K562 (cell line): ENCODE data around the gene NCMAP. TPM values are rescaled to one million over a fixed set of nuclear protein-coding genes. Genes with fewer than 3 reads are reported as not detected.

Source experiments
- EZH2 ChIP-seq: IDR thresholded peaks from 2 replicates; pipeline ENCODE4 v1.6.1; 2012; ENCODE audit warnings: low read depth, mild to moderate bottlenecking, inconsistent platforms, low read length, borderline replicate concordance
- JUND ChIP-seq, 2 experiments: IDR thresholded peaks; 2 replicates in 1 of 2; 3 replicates in 1 of 2; pipeline ENCODE4 v1.6.1; 2011; ENCODE audit warnings: borderline replicate concordance in 2 of 2, low read depth in 2 of 2, low read length in 2 of 2, improper control_type of control experiment in 1 of 2, missing biosample characterization in 1 of 2, missing genetic modification characterization in 1 of 2, missing genetic modification reagents in 1 of 2
- MGA ChIP-seq: fragments of 450-650 bp; IDR thresholded peaks from 2 replicates; pipeline ENCODE4 v1.6.1; 2016; ENCODE audit warnings: mild to moderate bottlenecking, moderate library complexity
- polyA plus RNA-seq, 8 experiments: library from polyadenylated mRNA; depleted of rRNA in 4 of 8; stranded (reverse) in 5 of 8; unstranded in 3 of 8; fragments of >200 nt; fragmentation: Nextera tagmentation in 2 of 8; fragmentation: Illumina TruSeq in 1 of 8; extraction: Ambion mirVana in 2 of 8; extraction: Trizol in 1 of 8; gene quantifications; 2 replicates each; pipeline versions ENCODE4 v1.2.1 to v1.2.3, GENCODE V29; 2011 to 2014; ENCODE audit warnings: inconsistent platforms in 1 of 8, missing spikeins in 1 of 8
- total RNA-seq, 7 experiments: library from RNA; depleted of rRNA in 6 of 7; stranded (reverse); fragments of >200 nt in 6 of 7; fragmentation: Illumina TruSeq in 2 of 7; extraction: Trizol in 2 of 7; gene quantifications; 2 replicates each; pipeline versions ENCODE4 v1.2.1 to v1.2.3, GENCODE V29; 2011 to 2021; ENCODE audit warnings: low replicate concordance in 1 of 7
- TF ChIP-seq, protein P1 (sequence below), 2 experiments: fragments of 450-650 bp; IDR thresholded peaks; 2 replicates each; pipeline ENCODE4 v1.6.1; 2016; ENCODE audit warnings: mild to moderate bottlenecking in 2 of 2, borderline replicate concordance in 1 of 2, low read depth in 1 of 2, moderate library complexity in 1 of 2

Gene NCMAP
- total and polyA plus RNA-seq, 9 of the 15 experiments (the other 6 are each of a cell fraction or from before 2014, with no cell fraction given), result 0.03 TPM; not detected in 8

GRCh38 chr1:24535021-24535424, 20.9 kb upstream of the NCMAP start (continued):
- TF ChIP-seq, protein P1, sequence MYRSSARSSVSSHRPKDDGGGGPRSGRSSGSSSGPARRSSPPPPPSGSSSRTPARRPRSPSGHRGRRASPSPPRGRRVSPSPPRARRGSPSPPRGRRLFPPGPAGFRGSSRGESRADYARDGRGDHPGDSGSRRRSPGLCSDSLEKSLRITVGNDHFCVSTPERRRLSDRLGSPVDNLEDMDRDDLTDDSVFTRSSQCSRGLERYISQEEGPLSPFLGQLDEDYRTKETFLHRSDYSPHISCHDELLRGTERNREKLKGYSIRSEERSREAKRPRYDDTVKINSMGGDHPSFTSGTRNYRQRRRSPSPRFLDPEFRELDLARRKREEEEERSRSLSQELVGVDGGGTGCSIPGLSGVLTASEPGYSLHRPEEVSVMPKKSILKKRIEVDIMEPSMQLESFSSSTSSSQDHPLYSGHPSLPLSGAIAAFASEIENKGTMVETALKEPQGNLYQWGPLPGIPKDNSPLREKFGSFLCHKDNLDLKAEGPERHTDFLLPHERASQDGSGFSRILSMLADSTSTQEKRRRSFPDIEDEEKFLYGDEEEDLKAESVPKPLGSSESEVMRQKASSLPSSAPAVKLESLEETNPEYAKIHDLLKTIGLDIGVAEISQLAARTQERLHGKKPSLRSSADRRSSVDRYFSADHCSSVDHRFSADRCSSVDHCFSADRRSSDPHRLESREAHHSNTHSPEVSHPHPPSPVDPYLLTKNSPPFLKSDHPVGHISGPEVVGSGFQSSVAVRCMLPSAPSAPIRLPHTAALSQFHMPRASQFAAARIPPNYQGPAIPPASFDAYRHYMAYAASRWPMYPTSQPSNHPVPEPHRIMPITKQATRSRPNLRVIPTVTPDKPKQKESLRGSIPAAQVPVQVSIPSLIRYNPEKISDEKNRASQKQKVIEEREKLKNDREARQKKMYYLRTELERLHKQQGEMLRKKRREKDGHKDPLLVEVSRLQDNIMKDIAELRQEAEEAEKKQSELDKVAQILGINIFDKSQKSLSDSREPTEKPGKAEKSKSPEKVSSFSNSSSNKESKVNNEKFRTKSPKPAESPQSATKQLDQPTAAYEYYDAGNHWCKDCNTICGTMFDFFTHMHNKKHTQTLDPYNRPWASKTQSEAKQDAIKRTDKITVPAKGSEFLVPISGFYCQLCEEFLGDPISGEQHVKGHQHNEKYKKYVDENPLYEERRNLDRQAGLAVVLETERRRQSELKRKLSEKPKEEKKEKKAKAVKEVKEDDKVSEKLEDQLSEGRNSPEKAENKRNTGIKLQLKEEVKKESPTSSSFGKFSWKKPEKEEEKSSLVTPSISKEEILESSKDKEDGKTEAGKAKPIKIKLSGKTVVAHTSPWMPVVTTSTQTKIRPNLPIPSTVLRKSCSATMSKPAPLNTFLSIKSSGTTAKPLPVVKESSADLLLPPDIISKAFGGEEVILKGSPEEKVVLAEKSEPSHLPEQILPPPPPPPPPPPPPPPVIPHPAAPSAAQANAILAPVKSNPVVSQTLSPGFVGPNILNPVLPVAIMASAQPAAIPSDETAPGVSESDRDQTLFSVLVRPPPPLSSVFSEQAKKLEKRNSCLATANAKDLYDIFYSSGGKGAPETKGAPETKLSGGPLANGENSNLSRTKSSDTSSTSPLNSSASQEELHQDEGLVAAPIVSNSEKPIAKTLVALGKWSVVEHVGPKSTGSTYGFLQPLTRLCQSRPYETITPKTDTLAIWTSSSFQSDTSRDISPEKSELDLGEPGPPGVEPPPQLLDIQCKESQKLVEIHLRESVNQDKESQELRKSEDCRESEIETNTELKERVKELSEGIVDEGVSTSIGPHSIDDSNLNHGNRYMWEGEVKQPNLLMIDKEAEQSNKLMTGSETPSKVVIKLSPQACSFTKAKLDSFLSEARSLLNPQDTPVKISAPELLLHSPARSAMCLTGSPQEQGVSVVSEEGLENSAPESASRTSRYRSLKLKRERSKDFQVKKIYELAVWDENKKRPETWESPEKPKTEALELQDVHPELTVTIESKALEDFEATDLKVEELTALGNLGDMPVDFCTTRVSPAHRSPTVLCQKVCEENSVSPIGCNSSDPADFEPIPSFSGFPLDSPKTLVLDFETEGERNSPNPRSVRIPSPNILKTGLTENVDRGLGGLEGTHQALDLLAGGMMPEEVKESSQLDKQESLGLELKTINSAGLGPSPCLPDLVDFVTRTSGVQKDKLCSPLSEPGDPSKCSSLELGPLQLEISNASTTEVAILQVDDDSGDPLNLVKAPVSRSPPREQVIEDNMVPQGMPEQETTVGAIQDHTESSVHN (IDR thresholded peaks at IDR 0.05; ENCODE audit: borderline replicate concordance in 1 of 2, low read depth in 1 of 2), result no peak
- TF ChIP-seq JUND (IDR thresholded peaks at IDR 0.05; ENCODE audit: borderline replicate concordance, low read depth, low read length) (no peak), JUND (tag; IDR thresholded peaks at IDR 0.05; ENCODE audit: borderline replicate concordance, low read depth, low read length) (0 out of 3 replicates have a peak, but pooled peaks have one; percentile 8), EZH2 (no peak), MGA (peak; percentile 53; the same call in 1 of the 2 replicates)
